CD4-positive, alpha-beta T cell treated with Interleukin-2 at 100 ng/mL for 4 hours (primary cell): ENCODE measurements around the gene NMNAT2.

Experiments used
- DNase-seq: peaks from one replicate; pipeline ENCODE4 v3.0.0-alpha.2; 2020; ENCODE audit warnings: low spot score

NMNAT2 gene

DNA sequence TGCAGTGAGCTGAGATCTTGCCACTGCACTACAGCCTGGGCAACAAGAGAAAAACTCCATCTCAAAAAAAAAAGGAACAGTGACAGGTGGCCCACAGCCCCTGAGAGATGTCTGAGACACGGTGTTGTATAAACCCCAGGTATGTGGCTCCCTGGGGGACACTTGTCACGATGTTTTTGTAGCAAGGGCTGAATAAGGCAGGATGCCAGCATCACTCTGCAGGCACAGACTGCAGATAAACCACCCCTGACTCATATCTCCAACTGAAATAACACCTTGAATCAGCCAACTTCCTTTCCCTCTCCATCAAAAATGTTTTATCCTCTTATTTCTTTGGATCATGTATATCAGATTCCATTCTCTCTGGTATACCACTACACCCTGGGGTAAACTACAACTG lies 52.5 kb downstream of the NMNAT2 start:
- DNase-seq: no peak

DNA sequence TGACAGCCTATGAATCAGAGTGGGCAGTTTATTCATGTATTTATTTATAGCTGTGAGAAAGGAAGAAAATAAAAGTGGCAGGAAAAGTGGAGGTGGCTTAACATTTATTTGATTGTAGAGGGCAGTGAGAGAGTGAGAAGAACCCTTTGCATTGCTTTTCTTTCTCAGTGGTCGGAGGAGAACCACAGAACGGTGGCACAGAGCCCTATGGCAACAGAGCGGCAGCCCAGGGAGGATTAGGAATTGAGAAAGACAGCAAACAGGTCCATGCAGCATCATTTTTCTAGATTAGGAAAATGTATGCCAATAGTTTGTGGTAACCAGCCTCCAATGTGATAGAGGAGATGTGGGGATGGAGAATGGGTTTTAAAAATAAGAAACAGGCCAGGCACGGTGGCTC lies 53.1 kb downstream of the NMNAT2 start:
- DNase-seq: no peak

DNA sequence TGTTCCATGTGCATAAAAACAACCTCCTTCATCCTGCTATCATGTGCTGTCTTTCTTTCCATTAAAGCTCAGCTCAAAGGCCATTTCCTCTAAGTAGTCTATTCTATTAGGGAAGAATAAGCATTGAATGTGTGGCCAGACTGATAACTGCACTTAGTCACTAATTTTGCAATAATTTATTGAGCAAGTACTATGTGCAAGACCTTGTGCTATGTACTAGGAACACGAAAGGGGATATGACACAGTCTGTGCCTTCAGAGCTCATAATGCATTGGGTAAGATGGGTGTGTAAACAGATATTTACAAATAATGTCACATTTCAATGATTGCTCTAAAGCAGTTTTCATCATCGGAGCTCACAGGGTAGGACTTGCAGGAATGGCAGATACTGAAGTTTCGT lies 54.2 kb downstream of the NMNAT2 start:
- DNase-seq: no peak

- DNase-seq: no peak
These were observed 57.1 kb downstream of the NMNAT2 start for GRCh38 chr1:183361081-183361480.

GRCh38 chr1:183360473-183360872 lies 57.7 kb downstream of the NMNAT2 start:
- no peak for DNase-seq

DNA sequence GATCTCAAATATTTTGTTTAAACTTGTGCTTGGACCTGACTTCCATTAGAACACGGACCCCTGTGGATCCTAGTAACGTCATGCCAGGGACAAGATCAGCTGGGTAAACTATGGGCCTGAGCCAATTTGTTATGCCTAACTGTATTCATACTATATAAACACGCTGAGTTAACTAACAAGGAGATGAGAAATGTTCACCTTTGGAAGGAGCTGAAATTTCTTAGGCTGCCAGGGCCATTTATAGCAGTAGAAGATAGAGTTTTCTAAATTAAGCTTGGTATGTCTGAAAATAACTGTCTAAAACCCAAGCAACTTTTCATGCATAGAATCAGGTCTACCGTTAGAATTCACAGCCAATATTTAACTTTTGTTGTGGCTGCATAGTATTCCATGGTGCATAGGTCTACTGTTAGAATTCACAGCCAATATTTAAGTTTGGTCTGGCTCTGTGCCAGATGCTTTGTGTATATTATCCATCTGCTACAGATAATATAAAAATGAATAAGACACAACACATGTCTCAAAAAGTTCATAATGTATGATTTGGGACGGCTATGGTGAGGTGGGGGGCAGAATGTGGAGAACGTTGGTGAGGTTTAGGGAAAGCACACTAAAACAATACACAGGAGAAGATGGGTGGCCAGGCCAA lies 61.5 kb downstream of the NMNAT2 start:
- DNase-seq: no peak

- no peak for DNase-seq
These were observed 62.4 kb downstream of the NMNAT2 start for GRCh38 chr1:183355797-183356196.

- no peak for DNase-seq
These were observed 63.0 kb downstream of the NMNAT2 start for GRCh38 chr1:183355181-183355580.

- DNase-seq: no peak
These were observed 64.6 kb downstream of the NMNAT2 start for GRCh38 chr1:183353597-183353996.

- DNase-seq: no peak
These were observed 68.9 kb downstream of the NMNAT2 start for GRCh38 chr1:183349201-183349711.

GRCh38 chr1:183346276-183346732 lies 71.9 kb downstream of the NMNAT2 start:
- DNase-seq: no peak

DNA sequence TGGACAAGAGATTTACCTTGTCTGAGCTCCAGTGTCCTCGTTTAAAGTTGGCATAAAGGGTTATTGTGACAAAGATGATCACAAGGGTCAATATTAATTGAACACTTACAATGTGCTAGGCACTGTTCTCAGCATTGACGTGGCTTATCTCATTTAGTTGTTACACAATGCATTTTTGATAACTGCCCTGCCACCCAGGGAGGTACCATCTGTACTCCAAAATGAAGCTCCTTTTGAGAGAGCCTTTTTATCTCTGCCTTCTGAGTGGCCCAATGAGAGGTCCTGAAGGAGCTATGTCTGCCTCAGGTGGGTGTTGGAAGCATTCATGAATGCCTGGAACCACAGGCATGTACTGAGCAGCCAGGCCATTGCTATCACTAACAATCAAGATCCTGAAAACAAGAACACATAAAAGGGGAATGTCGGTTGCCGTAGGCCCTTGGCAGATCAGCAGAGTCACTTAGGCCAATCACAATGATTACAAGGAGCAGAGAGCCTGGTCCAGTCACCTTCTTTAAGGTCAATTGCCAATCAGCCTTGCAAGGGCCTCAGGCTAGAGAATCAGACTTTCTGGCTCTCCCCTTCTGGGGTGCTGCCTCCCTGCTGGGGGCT lies 78.5 kb downstream of the NMNAT2 start:
- DNase-seq: no peak

DNA sequence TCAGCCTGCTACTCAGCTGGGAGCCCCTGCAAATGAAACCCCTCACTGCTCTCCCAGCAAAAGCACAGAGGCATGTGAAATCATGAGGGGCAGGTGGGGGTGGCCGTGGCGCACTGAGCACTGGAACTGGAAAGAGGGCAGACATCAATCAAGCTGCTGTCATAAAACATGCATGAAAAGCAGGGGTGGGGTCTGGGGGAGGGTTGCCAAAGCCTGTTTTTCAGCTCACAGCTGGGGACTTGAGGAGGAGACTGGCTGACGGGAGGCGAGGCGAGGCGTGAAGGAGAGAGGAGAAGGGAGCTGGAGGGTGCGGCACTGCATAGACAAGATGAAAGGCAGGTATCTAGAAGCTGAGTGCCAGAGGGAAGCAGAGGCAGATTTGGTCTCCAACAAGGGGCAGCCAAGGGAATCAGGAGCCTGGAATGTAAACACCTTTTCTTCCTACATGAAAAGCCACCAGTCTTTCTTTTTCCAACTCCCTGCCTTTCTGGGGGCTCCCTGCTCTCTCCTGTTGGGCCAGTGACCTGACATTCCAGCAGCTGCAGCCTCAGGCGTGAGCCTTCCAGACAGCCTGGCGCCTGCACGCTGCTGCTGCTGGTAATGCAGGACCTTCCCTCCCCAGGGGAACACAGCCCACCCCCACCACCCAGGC lies 87.0 kb downstream of the NMNAT2 start:
- DNase-seq: no peak

DNA sequence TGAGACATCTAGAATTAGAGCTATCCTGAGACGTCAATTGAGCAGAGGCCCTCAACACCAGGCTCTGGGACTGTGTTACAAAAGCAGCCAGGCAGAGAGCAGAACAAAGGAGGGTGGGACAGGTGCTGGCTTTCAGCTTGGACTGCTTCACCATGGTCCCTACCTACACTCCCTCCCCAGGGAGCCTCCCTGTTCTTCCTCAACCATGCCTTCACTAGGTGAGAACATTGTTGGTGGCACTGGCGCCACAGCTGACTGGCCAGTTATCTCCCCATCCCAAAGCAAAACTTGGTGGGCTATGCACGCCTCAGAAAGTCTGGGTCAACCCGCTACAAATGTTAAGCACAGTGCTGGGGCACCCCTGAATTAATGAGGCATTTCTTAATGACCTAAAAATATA lies 87.8 kb downstream of the NMNAT2 start:
- no peak for DNase-seq

DNA sequence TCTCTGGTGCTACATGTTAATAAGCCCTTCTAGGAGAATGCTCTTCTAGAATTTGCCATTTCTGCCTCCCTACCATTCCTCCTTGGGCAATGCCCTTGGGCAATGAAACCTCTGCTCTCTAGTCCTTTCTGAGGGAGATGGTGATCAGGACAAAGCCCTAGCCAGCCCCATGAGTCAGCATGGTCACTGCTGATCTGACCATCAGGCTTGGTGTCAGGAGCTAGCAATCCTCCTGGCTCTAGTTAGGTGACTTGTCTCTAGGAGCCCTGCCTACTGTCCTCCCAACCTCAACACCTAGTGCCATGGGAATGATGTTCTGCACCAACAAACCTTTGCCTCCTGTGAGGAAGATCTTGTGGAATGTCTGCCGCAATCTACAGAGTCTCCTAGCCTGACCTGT lies 89.8 kb downstream of the NMNAT2 start:
- no peak for DNase-seq

DNA sequence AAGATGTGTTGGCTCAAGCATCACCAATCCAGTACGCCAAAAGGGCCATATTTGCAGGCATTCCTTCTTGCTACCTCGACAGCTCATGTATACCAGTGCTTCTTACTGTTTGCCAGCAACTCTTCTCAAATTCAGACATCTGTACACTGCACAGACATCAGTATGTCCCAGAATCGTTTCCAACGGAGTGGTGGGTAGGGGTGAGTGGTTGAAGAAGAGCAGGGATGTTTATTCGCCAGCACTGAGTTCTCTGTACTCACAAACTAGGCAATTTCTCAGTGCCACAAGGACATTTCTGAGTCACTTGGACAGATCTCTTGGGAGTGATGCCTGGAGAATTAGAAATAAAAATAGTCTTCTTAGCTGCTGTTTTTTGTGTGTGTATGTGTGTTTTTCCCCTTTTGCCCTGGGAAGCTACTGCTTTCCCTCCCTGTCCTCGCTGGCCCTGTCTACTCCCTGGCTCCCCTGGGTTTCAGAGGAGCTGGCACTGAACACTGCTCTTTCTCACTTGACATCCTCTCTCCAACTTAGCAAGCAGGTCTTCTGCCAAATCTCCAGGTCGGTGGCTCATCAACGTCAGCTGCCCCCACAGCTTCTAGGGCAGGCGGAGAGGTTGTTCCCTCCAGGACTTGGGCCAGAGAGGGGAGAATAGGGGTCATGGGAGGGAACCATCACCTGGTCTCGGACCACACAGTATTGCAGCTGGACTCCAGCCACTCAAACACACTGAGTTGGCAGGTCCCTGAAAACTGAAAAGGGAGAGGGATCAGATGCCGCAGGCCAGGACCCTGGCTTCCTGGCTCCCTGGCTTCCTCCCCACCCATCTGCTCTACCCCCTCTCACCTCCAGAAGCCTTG lies 90.5 kb downstream of the NMNAT2 start:
- DNase-seq: no peak

DNA sequence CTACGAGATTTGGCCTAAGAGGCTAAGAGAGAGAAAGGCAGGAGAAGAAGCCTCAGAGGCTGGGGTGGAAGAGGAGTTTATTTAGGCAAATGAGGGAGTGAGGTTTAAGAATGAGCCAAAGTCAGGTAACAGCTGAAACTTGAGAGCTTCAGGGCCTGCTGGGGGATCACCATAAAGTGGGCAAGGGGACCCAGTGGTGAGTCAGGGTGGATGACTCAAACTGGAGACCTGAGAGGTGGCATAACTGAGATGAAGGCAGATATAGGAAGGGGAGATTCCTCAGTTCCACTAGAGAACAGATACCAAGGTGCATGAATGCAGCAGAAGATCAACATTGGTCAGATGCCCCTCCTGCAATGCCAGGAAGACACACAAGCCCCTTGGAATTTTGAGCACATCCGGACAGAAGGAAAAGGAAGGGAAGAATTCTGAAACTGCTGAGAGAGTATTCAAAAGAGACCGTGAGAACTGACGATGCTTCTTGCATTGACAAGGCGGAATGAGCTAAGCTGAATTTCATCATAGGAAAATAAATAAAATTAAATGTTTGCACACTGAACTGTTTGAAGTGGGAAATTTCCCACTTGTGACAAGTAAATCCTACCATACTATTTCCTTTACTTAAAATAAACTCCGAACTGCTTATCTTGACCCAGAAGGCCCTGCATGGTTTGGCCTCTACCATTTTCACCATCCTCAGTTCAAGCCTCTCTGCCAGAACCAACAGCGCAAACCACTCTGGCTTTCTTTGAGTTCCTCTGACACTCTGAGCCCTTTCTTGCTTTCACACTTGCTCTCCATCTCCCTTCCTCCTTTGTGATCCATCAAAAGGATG lies 94.1 kb downstream of the NMNAT2 start:
- no peak for DNase-seq

GRCh38 chr1:183319606-183320005 lies 98.6 kb downstream of the NMNAT2 start:
- DNase-seq: no peak

- no peak for DNase-seq
These were observed 99.1 kb downstream of the NMNAT2 start for GRCh38 chr1:183319051-183319450.

DNA sequence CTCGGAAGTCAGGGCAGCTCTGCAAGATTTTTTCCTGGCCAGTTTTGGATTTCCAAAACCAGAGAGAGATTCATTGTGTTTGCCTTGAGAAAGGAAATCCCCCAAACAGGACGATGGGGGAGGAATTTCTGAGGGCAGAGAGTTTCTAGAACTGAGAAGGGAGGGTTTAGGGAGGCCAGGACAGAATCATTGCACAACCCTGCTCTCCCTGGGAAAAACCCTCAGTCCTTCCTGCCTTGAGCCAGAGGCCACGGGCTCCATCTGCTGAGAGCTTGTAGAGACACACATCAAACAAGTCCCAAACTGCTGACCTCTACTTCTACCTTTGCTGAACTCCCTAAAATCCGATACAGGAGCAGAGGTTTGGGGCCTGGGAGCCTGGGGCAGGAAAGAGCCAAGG lies 99.7 kb downstream of the NMNAT2 start:
- DNase-seq: no peak

DNA sequence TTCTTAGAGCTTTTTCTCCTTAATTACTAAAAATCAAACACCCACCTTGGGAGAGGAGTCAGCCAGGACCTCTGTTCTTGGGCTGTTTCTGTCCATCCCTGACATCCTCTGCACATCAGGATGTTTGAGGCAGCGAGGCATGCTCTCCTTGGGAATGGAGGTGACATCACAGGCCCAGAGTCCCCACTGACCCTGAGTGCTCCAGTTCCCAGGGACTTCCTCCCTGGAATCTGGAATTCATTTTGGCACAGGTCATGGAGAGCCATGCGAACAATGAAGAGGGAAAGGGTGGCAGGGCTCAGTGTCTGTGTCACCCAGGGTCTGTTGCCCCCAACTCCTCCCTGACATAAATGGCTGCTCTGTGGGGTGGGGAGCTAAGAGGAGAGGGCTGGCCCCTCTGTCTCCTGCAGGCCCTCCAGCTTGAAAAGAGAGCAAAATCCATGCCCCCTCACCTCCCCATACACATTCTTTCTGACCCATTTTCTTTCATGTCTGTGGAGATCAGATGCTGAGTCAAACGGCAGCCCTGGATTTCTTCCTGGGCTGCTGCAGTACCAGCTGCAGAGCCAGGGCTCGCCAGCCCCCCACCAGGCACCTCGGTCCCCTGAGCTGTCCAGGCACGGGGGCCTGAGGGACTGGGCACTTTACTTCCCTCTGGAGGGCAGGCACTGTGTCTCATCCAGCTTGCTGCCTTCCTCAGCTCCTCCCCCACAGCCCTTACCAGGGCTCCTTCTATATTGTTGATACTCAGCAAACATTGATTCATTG lies 102.0 kb downstream of the NMNAT2 start:
- DNase-seq: no peak
